ENCODE measurements around the gene GNG4. TPM values are rescaled to one million over a fixed set of nuclear protein-coding genes. Genes with fewer than 3 reads are reported as not detected.

Gene GNG4
- total and polyA plus RNA-seq, 10 of the 15 experiments (the other 5 are each of a cell fraction or from before 2014, with no cell fraction given) = 0.03 to 0.15 (median 0.15) TPM; not detected in 7

DNA sequence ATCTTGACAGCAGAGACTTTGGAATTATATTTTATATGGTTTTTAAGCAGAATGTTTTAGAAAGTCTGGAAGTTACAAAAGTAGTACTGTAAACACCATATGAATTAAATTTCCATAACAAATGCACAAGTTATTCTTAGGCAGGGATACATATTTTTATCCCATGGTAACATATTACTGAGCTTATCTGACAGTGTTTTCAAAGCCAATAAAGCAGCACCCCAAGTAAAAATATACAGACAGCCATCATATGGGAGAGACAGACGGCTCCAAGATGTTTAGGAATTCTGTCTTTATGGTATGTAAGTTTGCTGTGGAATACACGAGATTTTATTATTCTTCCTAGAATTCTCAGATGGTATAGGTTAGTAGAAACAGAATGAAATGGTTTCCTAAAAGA is 12.0 kb upstream of the GNG4 start:
- in situ Hi-C loops (cut with MboI) = no loop called here
- ATAC-seq = no peak
- SMC1A ChIA-PET (ENCODE audit: uncharacterized antibody, unreplicated experiment) = interaction anchor here (1.0 kb wide), 1 partner anchor 28 kb away, joined by 3 read pairs; no protein-coding TSS in a partner anchor
- POLR2A ChIA-PET = no interaction called here
- Histone ChIP-seq H3K4me2 (ENCODE audit: control insufficient read depth, insufficient read depth) (no peak overlapping the region), H4K20me1 (ENCODE audit: control insufficient read depth, insufficient read depth) (no peaks in the 10 kb centered on the region), H3K4me3 (no peak overlapping the region), H3K27me3 (replicated peaks in 1 of 2; ENCODE audit: control insufficient read depth in 2 of 2, insufficient read depth in 2 of 2, low read length in 1 of 2) (no peaks in the 10 kb centered on the region), H3K9ac (ENCODE audit: control insufficient read depth, insufficient read depth, low read length) (no peak overlapping the region), H3K4me1 (ENCODE audit: control insufficient read depth, insufficient read depth, low read length) (no peaks in the 10 kb centered on the region), H2AFZ (ENCODE audit: control insufficient read depth, low read depth, low read length) (no peak overlapping the region), H3K9me3 (replicated peaks; ENCODE audit: control insufficient read depth, insufficient read depth, low read length) (no peaks in the 10 kb centered on the region), H3K27ac (ENCODE audit: control insufficient read depth, insufficient read depth) (no peak overlapping the region), H3K36me3 (ENCODE audit: control insufficient read depth in 2 of 2, insufficient read depth in 2 of 2, low read length in 1 of 2) (0 out of 4 replicates have a peak, but pooled peaks cover 0 to 2% of the 10 kb centered on the region in 2 experiments), H3K79me2 (ENCODE audit: control insufficient read depth, insufficient read depth, low read length) (no peaks in the 10 kb centered on the region)
- WGBS (ENCODE audit: insufficient coverage, insufficient replicate concordance, low lambda C conversion rate, missing lambda C conversion rate) = 67% methylated on average over 2 of the region's 2 CpGs
- BruUV-seq (replicated peaks) = no TSS peak
- no peak for FAIRE-seq
- no peak for TF ChIP-seq POLR2A (IDR thresholded peaks at IDR 0.05; ENCODE audit: low read depth, low read length)
- CTCF ChIA-PET = interaction anchor here (1.0 kb wide), 1 partner anchor 310 kb away, joined by 5 read pairs; no protein-coding TSS in a partner anchor
- intact Hi-C loops (cut with micrococcal nuclease; ENCODE audit: unreplicated experiment) = no loop called here
- no peak for DNase-seq (ENCODE audit: low read depth, low spot score)
- RAD21 ChIA-PET (ENCODE audit: unreplicated experiment) = interaction anchor here (0.9 kb wide), 1 partner anchor 310 kb away, joined by 3 read pairs; no protein-coding TSS in a partner anchor

- H4K20me1 ChIP-seq (ENCODE audit: control insufficient read depth, insufficient read depth) = no peaks in the 10 kb centered on the region
- no peak overlapping the region for H3K27ac ChIP-seq (ENCODE audit: control insufficient read depth, insufficient read depth)
- BruUV-seq (replicated peaks) = no TSS peak
- no peaks in the 10 kb centered on the region for H3K4me1 ChIP-seq (ENCODE audit: control insufficient read depth, insufficient read depth, low read length)
- in situ Hi-C loops (cut with MboI) (no loop called here), intact Hi-C loops (cut with micrococcal nuclease; ENCODE audit: unreplicated experiment) (no loop called here)
- H3K9ac ChIP-seq (ENCODE audit: control insufficient read depth, insufficient read depth, low read length) = no peak overlapping the region
- FAIRE-seq (no peak), ATAC-seq (no peak), DNase-seq (ENCODE audit: low read depth, low spot score) (no peak)
- ChIA-PET SMC1A (ENCODE audit: uncharacterized antibody, unreplicated experiment) (no interaction called here), RAD21 (ENCODE audit: unreplicated experiment) (interaction anchor here (0.9 to 1.9 kb wide), 2 partner anchors 10 to 313 kb away, joined by 3 to 6 read pairs; no protein-coding TSS in a partner anchor), CTCF (interaction anchor here (0.6 to 2.2 kb wide), 3 partner anchors 17 to 401 kb away, joined by 3 to 8 read pairs (median 4); no protein-coding TSS in a partner anchor), POLR2A (interaction anchor here (0.6 kb wide), 2 partner anchors 15 to 134 kb away, joined by 3 to 4 read pairs; no protein-coding TSS in a partner anchor)
- H3K4me2 ChIP-seq (ENCODE audit: control insufficient read depth, insufficient read depth) = no peak overlapping the region
- H3K9me3 ChIP-seq (replicated peaks; ENCODE audit: control insufficient read depth, insufficient read depth, low read length) = no peaks in the 10 kb centered on the region
- H3K27me3 ChIP-seq (replicated peaks in 1 of 2; ENCODE audit: control insufficient read depth in 2 of 2, insufficient read depth in 2 of 2, low read length in 1 of 2) = no peaks in the 10 kb centered on the region
- H3K36me3 ChIP-seq (ENCODE audit: control insufficient read depth in 2 of 2, insufficient read depth in 2 of 2, low read length in 1 of 2) = 0 out of 4 replicates have a peak, but pooled peaks cover 0 to 2% of the 10 kb centered on the region in 2 experiments
- no peak overlapping the region for H2AFZ ChIP-seq (ENCODE audit: control insufficient read depth, low read depth, low read length)
- TF ChIP-seq ESRRA (IDR thresholded peaks at IDR 0.05; ENCODE audit: low read length) = no peak
- TF ChIP-seq, protein P1, sequence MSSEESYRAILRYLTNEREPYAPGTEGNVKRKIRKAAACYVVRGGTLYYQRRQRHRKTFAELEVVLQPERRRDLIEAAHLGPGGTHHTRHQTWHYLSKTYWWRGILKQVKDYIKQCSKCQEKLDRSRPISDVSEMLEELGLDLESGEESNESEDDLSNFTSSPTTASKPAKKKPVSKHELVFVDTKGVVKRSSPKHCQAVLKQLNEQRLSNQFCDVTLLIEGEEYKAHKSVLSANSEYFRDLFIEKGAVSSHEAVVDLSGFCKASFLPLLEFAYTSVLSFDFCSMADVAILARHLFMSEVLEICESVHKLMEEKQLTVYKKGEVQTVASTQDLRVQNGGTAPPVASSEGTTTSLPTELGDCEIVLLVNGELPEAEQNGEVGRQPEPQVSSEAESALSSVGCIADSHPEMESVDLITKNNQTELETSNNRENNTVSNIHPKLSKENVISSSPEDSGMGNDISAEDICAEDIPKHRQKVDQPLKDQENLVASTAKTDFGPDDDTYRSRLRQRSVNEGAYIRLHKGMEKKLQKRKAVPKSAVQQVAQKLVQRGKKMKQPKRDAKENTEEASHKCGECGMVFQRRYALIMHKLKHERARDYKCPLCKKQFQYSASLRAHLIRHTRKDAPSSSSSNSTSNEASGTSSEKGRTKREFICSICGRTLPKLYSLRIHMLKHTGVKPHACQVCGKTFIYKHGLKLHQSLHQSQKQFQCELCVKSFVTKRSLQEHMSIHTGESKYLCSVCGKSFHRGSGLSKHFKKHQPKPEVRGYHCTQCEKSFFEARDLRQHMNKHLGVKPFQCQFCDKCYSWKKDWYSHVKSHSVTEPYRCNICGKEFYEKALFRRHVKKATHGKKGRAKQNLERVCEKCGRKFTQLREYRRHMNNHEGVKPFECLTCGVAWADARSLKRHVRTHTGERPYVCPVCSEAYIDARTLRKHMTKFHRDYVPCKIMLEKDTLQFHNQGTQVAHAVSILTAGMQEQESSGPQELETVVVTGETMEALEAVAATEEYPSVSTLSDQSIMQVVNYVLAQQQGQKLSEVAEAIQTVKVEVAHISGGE (CRISPR knock-in tag; IDR thresholded peaks at IDR 0.05) = no peak
- no peak for TF ChIP-seq ZBED1 (IDR thresholded peaks at IDR 0.05; ENCODE audit: borderline replicate concordance)
- TF ChIP-seq ZNF217 (IDR thresholded peaks at IDR 0.05) = no peak
- no peak for TF ChIP-seq POLR2A (IDR thresholded peaks at IDR 0.05; ENCODE audit: low read depth, low read length)
- H3K4me3 ChIP-seq = no peak overlapping the region
- no peaks in the 10 kb centered on the region for H3K79me2 ChIP-seq (ENCODE audit: control insufficient read depth, insufficient read depth, low read length)
- WGBS (ENCODE audit: insufficient coverage, insufficient replicate concordance, low lambda C conversion rate, missing lambda C conversion rate) = 93% methylated on average over 12 of the region's 14 CpGs
Observed at GRCh38 chr1:235659186-235659771, 9.7 kb upstream of the GNG4 start.
